ENCODE measurements around the gene IFT80.

The IFT80 gene
- total RNA-seq = 6.0 to 36.1 (median 23.6) reads per million in 3 experiments

DNA sequence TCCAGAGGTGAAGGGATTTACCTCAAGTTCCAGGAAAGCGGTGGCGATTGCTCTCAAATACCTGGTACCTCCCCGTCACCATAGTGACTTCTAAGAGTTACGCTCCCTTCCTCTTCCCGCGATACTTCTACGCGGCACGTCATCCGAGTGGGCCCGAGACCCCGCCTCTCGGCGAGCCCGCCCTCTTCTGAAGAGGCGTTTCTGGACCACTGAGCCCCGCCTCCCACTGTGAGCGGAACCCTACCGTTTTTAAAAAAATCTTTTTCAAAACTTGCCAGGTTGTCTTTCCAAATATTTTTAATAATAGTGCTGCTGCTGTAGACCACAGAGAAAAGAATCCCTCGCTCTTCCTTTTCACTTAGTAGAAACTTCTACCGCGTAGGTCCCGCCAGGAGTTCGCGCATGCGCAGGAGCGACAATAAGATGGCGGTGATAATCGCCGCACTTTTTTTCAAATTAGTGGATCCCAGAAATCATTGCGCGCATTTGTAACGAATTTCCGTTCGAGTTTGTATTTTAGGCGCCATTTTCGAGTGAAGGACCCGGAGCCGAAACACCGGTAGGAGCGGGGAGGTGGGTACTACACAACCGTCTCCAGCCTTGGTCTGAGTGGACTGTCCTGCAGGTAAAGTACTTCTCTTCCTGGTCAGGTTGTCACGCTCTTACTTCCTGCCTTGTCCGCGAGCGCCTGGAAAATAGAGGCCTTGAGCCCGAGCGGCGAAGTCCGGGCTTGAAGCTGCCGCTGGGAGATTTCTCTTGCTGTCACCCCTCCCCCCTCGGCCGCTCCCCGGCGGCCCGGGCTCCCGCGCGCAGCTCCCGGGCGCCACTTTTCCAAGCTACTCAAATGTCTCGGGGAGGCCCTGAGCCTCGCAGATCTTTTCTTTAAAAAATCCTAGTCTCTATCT lies at the start of gene IFT80, which contains the start of gene SMC4:
Gene IFT80 (minus strand): TSS at position 101 of the 905 bp plus-strand sequence. CDS start 14,625 bp downstream, outside the sequence.
Gene SMC4 (plus strand): TSS at position 526 of the 905 bp plus-strand sequence. CDS start 1,177 bp downstream, outside the sequence.
- DNase-seq = peak; percentile 96

DNA sequence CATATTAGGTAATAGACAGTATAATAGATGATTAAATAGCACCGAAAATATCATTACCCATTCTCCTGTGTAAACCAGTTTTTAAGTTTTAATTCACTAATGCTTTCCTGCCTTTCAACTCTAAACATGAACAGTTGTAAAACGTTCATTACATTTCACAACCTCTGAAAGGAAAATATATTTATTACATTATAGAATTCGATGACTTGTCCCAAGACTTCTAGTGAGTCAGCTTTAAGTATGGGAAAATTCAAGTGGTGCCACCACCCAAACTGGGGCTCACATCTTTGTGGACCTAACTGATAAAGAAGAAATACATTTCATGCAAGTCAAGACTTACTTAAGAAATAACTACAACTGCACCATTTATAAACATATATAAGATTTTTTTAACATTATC lies 48.5 kb upstream of the IFT80 start:
- DNase-seq = no peak

DNA sequence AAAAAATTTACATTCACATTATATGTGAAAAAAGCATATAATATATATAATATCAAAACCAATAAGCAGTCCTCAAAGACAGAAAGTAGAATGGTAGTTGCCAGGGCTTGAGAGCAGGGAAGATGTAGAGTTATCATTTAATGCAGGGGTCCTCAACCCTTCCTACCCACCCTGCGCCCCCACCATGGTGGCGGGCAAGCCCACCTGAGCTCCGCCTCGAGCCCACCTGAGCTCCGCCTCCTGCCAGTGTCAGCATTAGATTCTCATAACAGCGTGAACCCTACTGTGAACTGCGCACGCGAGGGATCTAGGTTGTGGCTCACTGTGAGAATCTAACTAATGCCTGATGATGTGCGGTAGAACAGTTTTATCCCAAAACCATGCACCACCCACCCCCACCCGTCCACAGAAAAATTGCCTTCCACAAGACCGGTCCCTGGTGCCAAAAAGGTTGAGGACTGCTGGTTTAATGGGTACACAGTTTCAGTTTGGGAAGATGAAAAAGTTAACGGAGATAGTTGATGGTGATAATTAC lies 47.6 kb upstream of the IFT80 start:
- no peak for DNase-seq

DNA sequence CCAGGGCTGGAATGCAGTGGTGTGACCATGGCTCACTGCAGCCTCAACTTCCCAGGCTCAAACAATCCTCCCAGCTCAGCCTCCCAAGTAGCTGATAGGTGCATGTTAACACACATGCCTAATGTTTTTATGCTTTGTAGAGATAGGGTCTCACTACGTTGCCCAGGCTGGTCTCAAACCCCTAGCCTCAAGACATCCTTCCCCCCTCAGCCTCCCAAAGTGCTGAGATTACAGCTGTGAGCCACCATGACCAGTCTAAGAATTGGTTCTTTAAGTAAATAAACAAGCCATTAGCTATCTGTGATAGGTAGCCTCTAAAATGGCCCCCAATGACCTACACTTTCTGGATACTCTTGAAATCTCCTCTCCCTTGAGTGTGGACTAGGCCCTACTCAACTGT lies 46.8 kb upstream of the IFT80 start:
- no peak for DNase-seq

DNA sequence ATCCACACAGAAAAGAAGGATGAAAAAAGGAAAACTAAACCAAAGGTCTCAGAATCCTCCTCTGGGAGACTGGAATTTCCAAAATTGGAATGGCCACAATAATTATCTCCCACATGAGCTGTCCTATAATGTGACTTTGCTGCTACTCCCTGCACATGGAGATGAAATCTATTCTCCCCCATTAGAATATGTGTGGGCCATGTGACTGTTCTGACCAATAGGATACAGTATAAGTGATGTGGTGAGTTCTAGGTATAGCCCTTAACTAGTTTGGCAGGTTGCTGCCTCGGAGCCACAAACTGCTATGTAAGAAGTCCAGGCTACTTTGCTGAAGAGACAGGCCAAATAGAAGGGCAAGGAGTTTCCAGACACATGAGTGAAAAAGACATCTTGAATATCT lies 45.4 kb upstream of the IFT80 start:
- no peak for DNase-seq

DNA sequence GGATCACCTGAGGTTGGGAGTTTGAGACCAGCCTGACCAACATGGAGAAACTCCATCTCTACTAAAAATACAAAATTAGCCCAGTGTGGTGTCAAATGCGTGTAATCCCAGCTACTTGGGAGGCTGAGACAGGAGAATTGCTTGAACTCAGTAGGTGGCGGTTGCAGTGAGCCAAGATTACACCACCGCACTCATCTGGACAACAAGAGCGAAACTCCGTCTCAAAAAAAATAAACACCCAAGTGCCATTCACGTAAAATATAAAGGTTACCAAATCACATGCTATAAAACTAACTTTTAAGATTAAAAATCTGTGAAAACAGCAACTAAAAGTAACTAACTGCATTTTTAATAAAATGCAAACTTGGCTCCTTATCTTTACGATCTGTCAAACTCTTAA lies 41.7 kb upstream of the IFT80 start:
- DNase-seq = no peak

DNA sequence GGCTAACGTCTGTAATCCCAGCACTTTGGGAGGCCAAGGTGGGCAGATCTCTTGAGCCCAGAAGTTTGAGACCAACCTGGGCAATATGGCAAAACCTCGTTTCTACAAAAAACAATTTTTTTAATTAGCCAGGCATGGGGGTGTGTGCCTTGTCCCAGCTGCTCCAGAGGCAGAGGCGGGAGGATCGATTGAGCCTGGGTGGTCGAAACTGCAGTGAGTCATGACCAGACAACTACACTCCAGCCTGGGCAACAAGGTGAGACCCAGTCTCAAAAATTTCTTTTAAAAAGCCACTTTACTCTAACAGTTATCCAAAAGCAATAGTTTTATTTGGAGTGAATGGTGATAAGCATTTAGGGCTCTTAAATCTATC lies 38.0 kb upstream of the IFT80 start:
- DNase-seq = no peak

DNA sequence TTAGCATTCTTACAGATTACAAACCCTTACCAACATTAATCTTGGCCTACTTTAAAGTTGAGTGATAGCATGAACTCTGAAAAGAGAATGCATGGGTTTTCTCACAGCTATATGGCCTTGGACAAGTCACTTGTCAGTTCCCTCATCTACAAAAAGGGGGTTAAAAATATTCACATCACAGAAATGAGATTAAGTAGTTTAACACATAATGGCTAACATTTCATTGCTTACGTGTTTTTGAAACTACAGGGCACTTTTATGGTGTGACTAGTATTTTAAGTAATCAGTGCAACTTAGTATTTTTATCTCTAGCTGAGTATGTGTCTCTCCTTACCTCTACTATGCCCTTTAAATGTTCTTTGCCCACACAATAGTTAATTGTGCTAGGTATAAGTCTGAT lies 36.7 kb upstream of the IFT80 start:
- no peak for DNase-seq

DNA sequence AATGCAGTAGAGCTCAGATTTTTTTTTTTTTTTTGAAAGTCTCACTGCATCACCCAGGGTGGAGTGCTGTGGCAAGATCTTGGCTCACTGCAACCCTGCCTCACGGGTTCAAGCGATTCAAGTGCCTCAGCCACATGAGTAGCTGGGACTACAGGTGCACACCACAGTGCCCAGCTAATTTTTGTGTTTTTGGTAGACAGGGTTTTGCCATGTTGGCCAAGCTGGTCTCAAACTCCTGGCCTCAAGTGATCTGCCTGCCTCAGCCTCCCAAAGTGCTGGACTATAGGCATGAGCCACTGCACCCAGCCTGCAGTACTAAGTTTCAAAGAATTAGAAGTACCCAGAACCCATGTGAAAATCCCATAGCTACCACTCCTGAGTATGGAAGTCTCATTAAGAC lies 36.1 kb upstream of the IFT80 start:
- no peak for DNase-seq

DNA sequence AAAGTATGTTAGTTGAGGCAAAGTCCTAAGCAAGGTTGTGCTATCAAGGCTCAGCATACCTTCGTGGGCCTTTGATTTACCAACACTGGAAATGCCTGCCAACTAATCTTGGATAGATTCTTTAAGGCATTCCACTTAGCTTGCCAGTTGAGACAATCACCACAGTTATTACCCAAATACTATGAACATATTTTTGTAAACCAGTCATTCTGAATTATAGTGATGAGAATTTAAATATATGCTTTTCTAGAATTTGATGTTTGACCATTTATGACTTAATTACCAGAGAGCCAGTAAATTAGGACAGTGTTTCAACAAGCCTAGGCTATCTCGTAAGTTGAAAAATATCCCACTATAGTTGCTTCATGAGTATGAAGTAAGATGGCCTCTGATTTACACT lies 35.0 kb upstream of the IFT80 start:
- no peak for DNase-seq

DNA sequence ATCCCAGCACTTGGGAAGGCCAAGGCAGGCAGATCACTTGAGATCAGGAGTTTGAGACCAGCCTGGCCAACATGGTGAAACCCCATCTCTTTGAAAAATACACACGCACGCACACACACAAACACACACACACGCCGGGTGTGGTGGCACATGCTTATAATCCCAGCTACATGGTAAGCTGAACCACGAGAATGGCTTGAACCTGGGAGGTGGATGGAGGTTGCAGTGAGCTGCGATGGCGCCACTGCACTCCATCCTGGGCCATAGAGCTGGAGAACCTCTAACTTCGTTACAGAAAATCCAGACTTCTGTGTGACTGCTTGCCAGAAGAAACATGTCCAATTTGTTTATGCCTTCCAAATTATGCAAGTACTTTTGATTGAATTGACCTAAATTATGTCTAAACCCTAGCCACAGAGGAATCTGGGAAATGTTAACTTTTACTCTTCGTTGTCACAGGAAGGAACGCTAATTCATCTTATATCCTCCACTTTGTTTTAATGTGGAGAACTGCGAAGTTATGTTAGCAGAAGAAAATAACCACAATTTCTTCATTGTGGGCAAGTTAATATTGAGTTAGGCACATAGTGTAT lies 28.9 kb upstream of the IFT80 start:
- DNase-seq = no peak

DNA sequence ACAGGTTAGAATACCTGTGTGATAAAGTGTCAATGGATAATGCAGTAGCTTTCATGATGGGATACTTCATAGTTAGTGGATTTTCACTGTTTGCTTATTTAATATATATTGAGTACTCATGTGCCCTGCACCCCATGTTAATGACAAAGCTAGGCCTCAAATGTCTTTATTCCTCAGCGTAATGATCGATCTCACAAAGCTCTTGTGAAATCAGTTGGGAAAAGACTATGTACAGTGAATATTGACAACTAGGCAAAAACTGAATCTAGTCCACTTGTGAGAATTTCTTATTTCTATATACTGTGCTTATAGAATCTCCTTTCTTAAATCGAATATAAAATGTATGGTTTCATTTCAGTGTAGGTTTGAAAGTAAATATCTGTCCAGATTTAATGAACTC lies 18.3 kb upstream of the IFT80 start:
- DNase-seq = no peak

DNA sequence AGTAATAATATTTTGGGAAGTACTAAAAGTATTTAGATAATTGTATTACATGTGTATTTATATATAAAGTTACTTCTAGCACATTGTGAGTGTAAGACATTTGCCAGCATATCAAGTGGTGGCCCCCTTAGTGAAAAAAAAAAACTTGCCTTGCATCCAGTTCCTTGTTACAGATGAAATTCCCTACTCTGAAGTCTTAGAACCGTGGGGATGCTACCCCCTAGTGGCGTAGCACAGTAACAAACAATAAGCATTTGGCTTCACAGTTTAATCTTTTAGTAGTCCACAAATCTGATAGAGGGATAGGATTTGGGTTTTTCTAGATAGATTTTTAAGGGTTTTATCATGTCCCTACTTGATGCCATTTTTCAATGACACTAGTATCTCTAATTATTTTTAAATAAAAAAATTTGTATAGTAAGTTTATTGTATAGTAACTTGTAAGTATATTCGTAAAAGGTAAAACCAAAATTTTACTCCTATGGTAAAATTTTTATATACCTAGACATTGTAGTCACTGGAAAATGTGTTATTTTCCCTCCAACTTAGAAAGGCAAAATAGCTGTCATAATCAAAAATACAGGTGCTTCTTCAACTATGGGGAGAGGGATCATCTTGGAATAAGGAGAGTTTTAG lies 14.7 kb upstream of the IFT80 start:
- DNase-seq = peak; percentile 64

DNA sequence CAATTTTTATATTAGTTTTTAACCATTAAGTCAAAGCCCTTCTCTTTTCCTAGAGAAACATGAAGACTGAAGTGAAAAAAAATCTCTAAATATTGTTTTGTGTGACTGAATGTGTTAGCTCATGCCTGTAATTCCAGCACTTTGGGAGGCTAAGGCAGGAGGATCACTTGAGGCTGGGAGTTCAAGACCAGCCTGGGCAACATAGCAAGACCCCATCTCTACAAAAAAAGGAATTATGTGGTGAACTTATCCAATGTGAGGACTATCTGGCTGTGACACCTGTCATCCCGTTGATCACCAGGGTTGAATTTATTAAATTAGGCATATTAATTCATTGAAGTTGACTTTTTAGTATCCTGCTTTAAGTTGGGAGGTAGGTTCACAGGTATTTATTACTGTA lies 13.5 kb upstream of the IFT80 start:
- no peak for DNase-seq

DNA sequence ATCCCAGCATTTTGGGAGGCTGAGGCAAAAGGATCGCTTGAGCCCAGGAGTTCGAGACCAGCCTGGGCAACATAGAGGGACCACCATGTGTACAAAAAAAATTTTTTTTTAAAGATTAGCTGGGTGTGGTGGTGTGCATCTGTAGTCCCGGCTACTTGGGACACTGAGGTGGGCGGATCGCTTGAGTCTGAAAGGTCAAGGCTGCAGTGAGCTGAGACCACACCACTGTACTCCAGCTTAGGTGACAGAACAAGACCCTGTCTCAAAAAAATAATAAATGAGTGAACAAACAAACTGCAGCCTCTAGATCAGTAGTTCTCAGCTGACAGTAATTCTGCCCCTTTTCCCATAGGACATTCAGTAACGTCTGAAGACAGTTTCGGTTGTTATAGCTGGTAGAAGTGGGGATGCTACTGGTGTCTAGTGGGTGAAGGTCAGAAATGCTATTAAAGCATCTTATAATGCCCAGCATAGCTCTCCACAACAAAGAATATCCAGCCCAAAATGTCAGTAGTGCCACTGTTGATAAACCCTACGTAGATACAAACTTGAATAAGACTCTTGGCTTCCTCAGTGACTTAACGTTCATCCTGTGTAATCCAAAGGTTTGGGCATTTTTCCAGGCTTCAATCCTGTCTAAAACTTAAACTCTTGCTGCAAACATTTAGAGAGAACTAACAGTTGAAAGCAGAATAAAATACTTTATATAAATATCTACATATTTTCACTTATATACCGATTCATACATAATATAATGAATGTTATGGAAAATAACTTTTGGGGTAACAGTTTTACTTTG lies 11.0 kb upstream of the IFT80 start:
- DNase-seq = no peak

DNA sequence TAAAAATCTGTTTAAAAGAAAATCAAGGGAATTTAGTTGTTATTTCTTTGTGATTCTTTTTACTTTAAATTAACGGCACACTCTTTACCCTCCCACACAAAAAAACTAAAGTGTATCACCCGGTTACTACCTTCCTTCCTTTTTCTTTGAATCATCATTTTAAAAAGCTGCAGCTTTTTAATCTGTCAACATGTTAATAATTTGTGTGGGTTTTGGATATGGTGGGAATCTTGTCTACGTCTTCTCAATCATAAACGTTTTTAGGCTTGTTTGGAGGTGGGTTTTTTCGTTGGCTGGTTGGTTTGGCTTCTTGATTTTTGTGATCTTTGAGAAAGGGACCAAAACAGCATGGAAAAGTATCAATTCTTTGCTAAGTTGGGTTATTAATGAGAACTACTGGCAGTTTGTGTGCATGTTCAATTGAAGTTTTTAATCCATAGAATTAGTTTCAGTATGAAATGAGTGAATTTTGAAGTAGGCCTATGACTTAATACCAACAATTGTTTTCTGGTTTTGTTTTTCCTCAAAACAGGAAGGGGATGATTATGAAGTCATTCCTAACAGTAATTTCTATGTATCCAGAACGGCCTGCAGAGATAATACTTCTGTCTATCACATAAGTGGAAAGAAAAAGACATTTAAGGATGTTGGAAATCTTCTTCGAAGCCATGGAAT lies 4.9 kb upstream of the IFT80 start:
- no peak for DNase-seq

DNA sequence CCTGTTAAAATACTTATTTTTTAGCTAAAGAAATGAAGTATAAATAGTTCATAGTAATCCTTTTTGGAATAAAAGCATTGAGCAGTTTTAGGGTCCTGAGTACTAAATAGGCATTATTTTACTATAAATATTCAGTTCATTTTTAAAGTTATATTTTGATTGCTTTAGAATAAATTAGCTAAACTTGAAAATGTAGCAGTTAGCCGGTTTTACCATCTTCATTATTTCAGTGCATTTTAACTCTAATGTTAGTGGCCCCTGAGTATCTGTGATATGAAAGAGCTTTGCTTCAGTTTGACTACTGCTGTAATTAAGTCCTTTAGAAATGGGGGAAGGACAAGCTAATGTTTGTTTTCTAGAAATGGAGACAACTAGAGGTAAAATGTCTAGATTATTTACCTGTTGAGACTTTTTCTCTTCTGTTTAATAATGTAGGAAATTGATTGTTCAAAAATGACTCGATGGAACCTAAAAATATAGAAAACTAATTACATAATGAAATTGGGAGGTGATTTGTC lies 4.1 kb upstream of the IFT80 start:
- DNase-seq = no peak

DNA sequence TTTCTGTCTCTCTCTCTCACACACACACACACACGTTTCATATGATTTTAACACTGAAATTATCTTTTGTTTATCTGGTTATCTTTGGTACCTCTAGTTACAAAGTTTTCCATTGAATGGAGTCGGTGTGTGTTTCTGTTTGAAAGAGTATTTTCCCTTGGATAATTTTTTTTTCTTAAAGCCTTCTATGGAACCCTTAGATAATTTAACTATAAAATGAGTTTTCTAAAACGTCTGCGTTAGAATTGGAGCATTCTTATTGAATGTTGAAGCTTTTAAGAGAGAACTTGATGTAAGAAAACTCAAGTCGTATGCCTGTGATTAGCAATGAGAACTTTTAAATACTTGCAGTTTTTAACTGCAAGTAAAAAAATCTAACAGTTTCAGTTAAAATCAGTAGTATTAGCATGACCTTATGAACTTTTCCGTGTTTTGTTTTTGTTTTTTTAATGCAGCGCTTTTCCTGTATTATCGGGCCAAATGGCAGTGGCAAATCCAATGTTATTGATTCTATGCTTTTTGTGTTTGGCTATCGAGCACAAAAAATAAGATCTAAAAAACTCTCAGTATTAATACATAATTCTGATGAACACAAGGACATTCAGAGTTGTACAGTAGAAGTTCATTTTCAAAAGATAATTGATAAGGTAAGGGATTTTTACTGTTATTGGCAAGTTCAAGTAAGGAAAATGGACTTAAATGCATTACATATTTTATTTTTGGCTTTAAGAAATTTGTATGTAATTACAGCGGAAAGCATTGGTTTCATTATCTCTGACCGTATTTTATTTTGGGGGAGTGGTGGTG lies 3.4 kb upstream of the IFT80 start:
- no peak for DNase-seq

DNA sequence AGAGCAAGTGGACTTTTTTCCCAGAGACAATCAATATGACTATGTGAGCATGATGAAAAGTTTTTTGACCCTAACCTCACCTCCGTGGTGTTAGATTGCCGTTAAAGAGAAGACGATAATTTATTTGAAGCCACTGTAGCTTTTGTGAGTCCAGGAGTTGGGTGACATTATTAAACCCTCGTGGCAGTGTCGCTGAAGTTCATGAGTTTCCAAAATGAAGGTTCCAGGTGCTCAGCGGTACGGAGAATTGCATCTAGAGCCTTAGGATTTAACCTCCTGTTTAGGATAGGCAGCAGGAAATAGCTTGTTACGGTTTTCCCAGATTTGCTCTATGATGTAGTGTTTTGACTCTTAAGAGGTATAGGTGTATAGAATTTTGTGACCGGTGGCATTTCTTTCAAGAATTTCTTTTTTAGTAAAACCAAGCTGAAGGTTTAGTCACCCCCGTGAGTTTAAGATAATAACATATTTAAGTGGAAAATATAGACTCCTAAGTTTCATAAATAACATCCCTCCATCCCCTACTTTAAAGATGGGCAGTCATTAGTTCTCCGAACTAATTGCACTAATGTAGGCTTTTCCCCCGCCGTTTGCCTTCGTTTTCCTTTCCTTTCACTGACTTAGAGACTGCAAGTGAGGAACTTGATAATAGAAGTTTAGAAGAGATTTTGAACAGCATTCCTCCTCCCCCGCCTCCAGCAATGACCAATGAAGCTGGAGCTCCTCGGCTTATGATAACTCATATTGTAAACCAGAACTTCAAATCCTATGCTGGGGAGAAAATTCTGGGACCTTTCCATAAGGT lies 2.5 kb upstream of the IFT80 start:
- no peak for DNase-seq

DNA sequence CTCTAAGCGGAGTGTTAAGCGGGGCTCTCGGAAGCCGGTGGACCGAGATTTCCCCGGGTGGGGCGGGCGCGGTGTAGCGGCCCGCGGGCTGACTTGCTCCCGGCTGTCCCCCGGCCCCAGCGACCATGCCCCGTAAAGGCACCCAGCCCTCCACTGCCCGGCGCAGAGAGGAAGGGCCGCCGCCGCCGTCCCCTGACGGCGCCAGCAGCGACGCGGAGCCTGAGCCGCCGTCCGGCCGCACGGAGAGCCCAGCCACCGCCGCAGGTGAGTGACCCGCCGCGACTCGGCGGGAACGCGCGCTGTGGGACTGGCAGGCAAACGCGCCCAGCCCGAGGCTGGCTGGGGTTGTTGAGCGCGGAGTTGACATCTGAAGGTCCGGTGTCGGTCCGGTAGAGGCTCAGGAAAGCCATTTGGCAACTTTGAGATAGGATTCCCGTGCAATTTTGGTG lies 1.7 kb upstream of the IFT80 start:
- DNase-seq = no peak

All from central memory CD4-positive, alpha-beta T cell (primary cell).